Epithelial cell of esophagus (primary cell): ENCODE measurements around the gene CALML5.

ENCODE experiments used
- DNase-seq: peaks from one replicate; pipeline ENCODE4 v3.0.0; 2010; ENCODE audit warnings: low read depth
- H3K4me3 ChIP-seq: 2 replicates; pipeline ENCODE4 v1.5.1; 2011; ENCODE audit warnings: mild to moderate bottlenecking, low read length, control low read depth
- CTCF ChIP-seq: IDR thresholded peaks from 2 replicates; pipeline ENCODE4 v1.5.1; 2011; ENCODE audit warnings: low read depth, mild to moderate bottlenecking, low read length, control low read depth, inconsistent platforms; ENCODE audit not compliant: insufficient read depth; ENCODE audit errors: missing control alignments

Gene CALML5

GRCh38 chr10:5528989-5529701, 29.8 kb upstream of the CALML5 start:
- no peak for TF ChIP-seq CTCF
- DNase-seq = no peak
- H3K4me3 ChIP-seq = no peak overlapping the region

GRCh38 chr10:5527332-5528200, 28.2 kb upstream of the CALML5 start:
- H3K4me3 ChIP-seq = no peak overlapping the region
- DNase-seq = no peak
- TF ChIP-seq CTCF = no peak

GRCh38 chr10:5526691-5527331, 27.4 kb upstream of the CALML5 start:
- no peak for TF ChIP-seq CTCF

GRCh38 chr10:5525561-5526341, 26.4 kb upstream of the CALML5 start:
- H3K4me3 ChIP-seq = no peak overlapping the region
- no peak for TF ChIP-seq CTCF
- peak; percentile 86 for DNase-seq

More at GRCh38 chr10:5526691-5527331, 27.4 kb upstream of the CALML5 start:
- DNase-seq = no peak
- H3K4me3 ChIP-seq = no peak overlapping the region

GRCh38 chr10:5524641-5525560, 25.5 kb upstream of the CALML5 start, which contains the start of gene CALML3:
CALML3 (plus strand) TSS chr10:5524961; CDS start chr10:5525086, 125 bp downstream.
- H3K4me3 ChIP-seq = no peak within 1 kb of the TSS
- TF ChIP-seq CTCF = no peak
- peak; percentile 70 for DNase-seq
